Gastroesophageal sphincter (tissue), 4 donors: Measurements from ENCODE around the gene TSPYL1. TPM values are rescaled to one million over a fixed set of nuclear protein-coding genes. Genes with fewer than 3 reads are reported as not detected.

Experiments
- total RNA-seq, 4 donors: library from RNA; depleted of rRNA; stranded (reverse); fragments of >200 nt; gene quantifications; one replicate each; pipeline ENCODE4 v1.1.0, GENCODE V29; 2016

TSPYL1 gene
- total RNA-seq, 4 donors from 2014 or later: 99.3 to 105 (median 100) TPM

Other genes with a start within 250 kb of the TSPYL1 start
- 1 to 10 TPM in 3 of 4 donors, under 1 TPM in 1; 0.42 to 1.9 (median 1.3) TPM for gene FRK, start 219.0 kb downstream of the TSPYL1 start, total RNA-seq
- 10 to 100 TPM in 2 of 4 donors, 1 to 10 TPM in 2; 7.1 to 17.4 (median 12.6) TPM for gene NT5DC1, start 179.1 kb downstream of the TSPYL1 start, total RNA-seq
- gene COL10A1, start 153.8 kb downstream of the TSPYL1 start, total RNA-seq: not detected
- gene TSPYL4, start 25.9 kb downstream of the TSPYL1 start, total RNA-seq: 10 to 100 TPM; 19.1 to 28.5 (median 20.0) TPM
- gene DSE, start 91.0 kb upstream of the TSPYL1 start, total RNA-seq: 10 to 100 TPM; 26.3 to 45.4 (median 36.3) TPM
- 1 to 10 TPM in 2 of 4 donors, under 1 TPM in 1, not detected in 1; 0.50 to 6.9 (median 4.2) TPM for gene CALHM6, start 181.4 kb upstream of the TSPYL1 start, total RNA-seq
- gene CALHM5, start 231.7 kb upstream of the TSPYL1 start, total RNA-seq: 1 to 10 TPM in 3 of 4 donors, under 1 TPM in 1; 0.81 to 6.0 (median 3.0) TPM